Mesenchymal stem cell (in vitro differentiated cells and primary cell): ENCODE results near the gene IL16.

Source experiments
- DNase-seq: peaks from one replicate; pipeline ENCODE4 v3.0.0-alpha.2; 2013
- H2AFZ ChIP-seq: one replicate; pipeline ENCODE4 v1.6.1; 2013; ENCODE audit warnings: low read depth, mild to moderate bottlenecking, control low read depth, inconsistent platforms, low read length, moderate library complexity
- H2AK5ac ChIP-seq: 2 replicates; pipeline ENCODE4 v1.6.1; 2013; ENCODE audit warnings: low read length, moderate library complexity, mild to moderate bottlenecking, inconsistent platforms; ENCODE audit not compliant: severe bottlenecking
- H2BK120ac ChIP-seq: one replicate; pipeline ENCODE4 v1.6.1; 2013; ENCODE audit warnings: low read depth, mild to moderate bottlenecking, inconsistent platforms, low read length, moderate library complexity
- H2BK12ac ChIP-seq, 2 experiments: one replicate each; pipeline ENCODE4 v1.6.1; 2013; ENCODE audit warnings: inconsistent platforms in 2 of 2, low read length in 2 of 2, mild to moderate bottlenecking in 2 of 2, moderate library complexity in 2 of 2, control low read depth in 1 of 2
- H2BK15ac ChIP-seq: one replicate; pipeline ENCODE4 v1.6.1; 2013; ENCODE audit warnings: mild to moderate bottlenecking, low read depth, inconsistent platforms; ENCODE audit not compliant: poor library complexity, severe bottlenecking
- H2BK5ac ChIP-seq: 2 replicates; pipeline ENCODE4 v1.6.1; 2013; ENCODE audit warnings: low read depth, mild to moderate bottlenecking, low read length, control low read depth, inconsistent platforms; ENCODE audit not compliant: poor library complexity, severe bottlenecking
- H3K14ac ChIP-seq, 2 experiments: one replicate each; pipeline ENCODE4 v1.6.1; 2013; ENCODE audit warnings: inconsistent platforms in 2 of 2, low read length in 2 of 2, control low read depth in 1 of 2, mild to moderate bottlenecking in 1 of 2, moderate library complexity in 1 of 2
- H3K18ac ChIP-seq, 2 experiments: one replicate each; pipeline ENCODE4 v1.6.1; 2013; ENCODE audit warnings: inconsistent platforms in 2 of 2, low read length in 2 of 2, control low read depth in 1 of 2, low read depth in 1 of 2, mild to moderate bottlenecking in 1 of 2
- H3K23ac ChIP-seq, 2 experiments: one replicate each; pipeline ENCODE4 v1.6.1; 2013; ENCODE audit warnings: inconsistent platforms in 2 of 2, low read length in 2 of 2, mild to moderate bottlenecking in 2 of 2, moderate library complexity in 2 of 2, control low read depth in 1 of 2
- H3K27ac ChIP-seq: 2 replicates; pipeline ENCODE4 v1.5.1; 2013; ENCODE audit warnings: mild to moderate bottlenecking, moderate library complexity, low read length, control low read depth, inconsistent platforms; ENCODE audit not compliant: poor library complexity, severe bottlenecking
- H3K27me3 ChIP-seq, 2 experiments: 2 replicates each; pipeline versions ENCODE4 v1.6.1 to v1.7.0; 2013; ENCODE audit warnings: low read length in 2 of 2, mild to moderate bottlenecking in 2 of 2, moderate library complexity in 2 of 2, control low read depth in 1 of 2, inconsistent platforms in 1 of 2; ENCODE audit not compliant: control insufficient read depth in 1 of 2, insufficient read depth in 1 of 2
- H3K36me3 ChIP-seq, 2 experiments: 2 replicates each; pipeline versions ENCODE4 v1.6.1 to v1.7.0; 2013; ENCODE audit warnings: low read length in 2 of 2, control low read depth in 1 of 2, inconsistent platforms in 1 of 2, low read depth in 1 of 2, mild to moderate bottlenecking in 1 of 2; ENCODE audit not compliant: insufficient read depth in 2 of 2, control insufficient read depth in 1 of 2
- H3K4ac ChIP-seq, 2 experiments: one replicate each; pipeline ENCODE4 v1.6.1; 2013; ENCODE audit warnings: inconsistent platforms in 2 of 2, low read length in 2 of 2, mild to moderate bottlenecking in 2 of 2, moderate library complexity in 2 of 2, control low read depth in 1 of 2, low read depth in 1 of 2
- H3K4me1 ChIP-seq: 2 replicates; pipeline ENCODE4 v1.6.1; 2013; ENCODE audit warnings: low read depth, low read length, control low read depth; ENCODE audit not compliant: control insufficient read depth, insufficient read depth
- H3K4me2 ChIP-seq: 2 replicates; pipeline ENCODE4 v1.6.1; 2013; ENCODE audit warnings: low read length, mild to moderate bottlenecking, inconsistent platforms; ENCODE audit not compliant: poor library complexity, severe bottlenecking
- H3K4me3 ChIP-seq, 2 experiments: 2 replicates each; pipeline versions ENCODE4 v1.5.1 to v1.7.0; 2013; ENCODE audit warnings: low read length in 2 of 2, mild to moderate bottlenecking in 2 of 2, control low read depth in 1 of 2, low read depth in 1 of 2; ENCODE audit not compliant: insufficient read depth in 1 of 2
- H3K79me1 ChIP-seq: replicated peaks from 2 replicates; pipeline ENCODE4 v1.6.1; 2013; ENCODE audit warnings: mild to moderate bottlenecking, control low read depth, low read length, inconsistent platforms; ENCODE audit not compliant: poor library complexity, severe bottlenecking
- H3K9ac ChIP-seq: 2 replicates; pipeline ENCODE4 v1.7.0; 2013; ENCODE audit warnings: mild to moderate bottlenecking, low read length, moderate library complexity
- H3K9me3 ChIP-seq: 2 replicates; pipeline ENCODE4 v1.7.0; 2013; ENCODE audit warnings: mild to moderate bottlenecking, low read length; ENCODE audit not compliant: control insufficient read depth
- H4K8ac ChIP-seq: one replicate; pipeline ENCODE4 v1.6.1; 2013; ENCODE audit warnings: inconsistent platforms, mild to moderate bottlenecking, low read length, moderate library complexity
- H4K91ac ChIP-seq: one replicate; pipeline ENCODE4 v1.6.1; 2013; ENCODE audit warnings: mild to moderate bottlenecking, low read length, inconsistent platforms
- whole genome bisulfite sequencing: methylation state at CpG from one replicate; pipeline ENCODE4 v1.1.7; 2013; ENCODE audit warnings: mixed read lengths; 5-methylcytosine and 5-hydroxymethylcytosine counted together

The IL16 gene

GRCh38 chr15:81281766-81282605 is 85.3 kb downstream of the IL16 start:
- H3K4me2 ChIP-seq = no peak overlapping the region
- H3K36me3 ChIP-seq = peaks cover 0 to 17% of the 10 kb centered on the region in 2 experiments
- no peak overlapping the region for H4K91ac ChIP-seq
- H3K23ac ChIP-seq = no peak overlapping the region
- H2BK12ac ChIP-seq = no peak overlapping the region
- no peak overlapping the region for H3K18ac ChIP-seq
- no peak overlapping the region for H2BK120ac ChIP-seq
- peaks cover 11% of the 10 kb centered on the region for H3K9me3 ChIP-seq
- no peak for DNase-seq
- no peak overlapping the region for H2AK5ac ChIP-seq
- H3K9ac ChIP-seq = no peak overlapping the region
- 91% methylated on average over 12 of the region's 12 CpGs for WGBS
- H3K79me1 ChIP-seq = no peaks in the 10 kb centered on the region
- H2BK15ac ChIP-seq = no peak overlapping the region
- no peak overlapping the region for H3K4me3 ChIP-seq
- H2AFZ ChIP-seq = no peak overlapping the region
- H3K27ac ChIP-seq = no peak overlapping the region
- H3K4ac ChIP-seq = no peak overlapping the region
- no peak overlapping the region for H2BK5ac ChIP-seq
- no peak overlapping the region for H4K8ac ChIP-seq
- H3K27me3 ChIP-seq = peaks cover 5 to 47% of the 10 kb centered on the region in 2 experiments
- no peak overlapping the region for H3K14ac ChIP-seq
- H3K4me1 ChIP-seq = peaks cover 11% of the 10 kb centered on the region

- H3K14ac ChIP-seq = no peak overlapping the region
- H3K18ac ChIP-seq = no peak overlapping the region
- H4K8ac ChIP-seq = no peak overlapping the region
- no peaks in the 10 kb centered on the region for H3K79me1 ChIP-seq
- H3K27me3 ChIP-seq = peaks cover 5 to 52% of the 10 kb centered on the region in 2 experiments
- no peak overlapping the region for H3K4me2 ChIP-seq
- H3K23ac ChIP-seq = no peak overlapping the region
- no peak overlapping the region for H2AK5ac ChIP-seq
- H3K9me3 ChIP-seq = peaks cover 6% of the 10 kb centered on the region
- peaks cover 0 to 19% of the 10 kb centered on the region in 2 experiments for H3K36me3 ChIP-seq
- H3K9ac ChIP-seq = no peak overlapping the region
- no peak overlapping the region for H2BK120ac ChIP-seq
- H4K91ac ChIP-seq = no peak overlapping the region
- no peak overlapping the region for H2BK15ac ChIP-seq
- no peak overlapping the region for H2BK12ac ChIP-seq
- no peak overlapping the region for H2BK5ac ChIP-seq
- 93% methylated on average over 17 of the region's 18 CpGs for WGBS
- DNase-seq = no peak
- peaks cover 11% of the 10 kb centered on the region for H3K4me1 ChIP-seq
- H3K4me3 ChIP-seq = no peak overlapping the region
- no peak overlapping the region for H3K4ac ChIP-seq
- no peak overlapping the region for H3K27ac ChIP-seq
- no peak overlapping the region for H2AFZ ChIP-seq
These were observed 85.9 kb downstream of the IL16 start for GRCh38 chr15:81282606-81282895.

- Histone ChIP-seq H3K9me3 (peaks cover 3% of the 10 kb centered on the region), H3K27me3 (peaks cover 5 to 56% of the 10 kb centered on the region in 2 experiments), H2BK15ac (no peak overlapping the region), H3K36me3 (peaks cover 0 to 20% of the 10 kb centered on the region in 2 experiments), H3K4me2 (no peak overlapping the region), H3K9ac (no peak overlapping the region), H4K91ac (no peak overlapping the region), H4K8ac (no peak overlapping the region), H3K14ac (no peak overlapping the region), H3K4me1 (peaks cover 11% of the 10 kb centered on the region), H3K79me1 (no peaks in the 10 kb centered on the region), H2AK5ac (no peak overlapping the region), H3K18ac (no peak overlapping the region), H3K27ac (no peak overlapping the region), H3K4me3 (no peak overlapping the region), H3K23ac (no peak overlapping the region), H2BK5ac (no peak overlapping the region), H2BK12ac (no peak overlapping the region), H2AFZ (no peak overlapping the region), H2BK120ac (no peak overlapping the region), H3K4ac (no peak overlapping the region)
- WGBS = 94% methylated on average over 5 of the region's 5 CpGs
- no peak for DNase-seq
These were observed 86.2 kb downstream of the IL16 start for GRCh38 chr15:81282911-81283310.

DNA sequence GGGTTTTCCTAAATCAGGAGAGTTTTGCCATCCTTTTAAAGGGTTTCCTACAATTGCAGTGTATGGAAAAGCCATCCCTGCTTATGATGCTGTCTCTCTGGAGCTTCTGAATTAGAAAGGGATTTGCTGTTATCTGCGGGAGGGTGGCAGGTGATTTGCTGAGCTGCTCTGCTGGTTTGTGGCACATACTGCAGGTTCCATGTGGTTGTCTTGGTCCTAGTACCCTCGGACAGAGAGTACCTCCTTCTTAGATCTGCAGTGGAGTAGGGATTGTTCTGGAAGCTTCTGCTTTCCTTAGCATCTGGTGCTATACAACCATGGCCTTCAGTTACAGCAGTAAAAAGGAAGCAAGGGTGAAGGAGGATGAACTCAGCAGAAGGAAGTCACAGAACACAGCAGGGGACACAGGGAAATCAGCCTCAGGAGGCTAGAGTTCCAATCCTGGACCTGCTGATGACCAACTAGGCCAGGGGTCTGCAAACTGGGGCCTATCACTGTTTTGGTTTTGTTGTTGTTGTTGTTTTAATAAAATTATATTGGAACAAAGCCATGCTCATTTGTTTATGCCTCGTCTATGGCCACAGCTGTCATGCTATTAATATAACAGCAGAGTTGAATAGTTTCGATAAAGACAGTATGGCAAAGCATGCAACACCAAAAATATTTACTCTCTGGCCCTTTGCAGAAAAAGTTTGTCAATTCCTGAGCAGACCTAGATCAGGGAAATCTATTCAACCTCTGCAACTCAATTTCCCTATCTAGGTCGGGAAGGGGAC is 87.8 kb downstream of the IL16 start:
- no peak for DNase-seq
- WGBS = 65% methylated on average over 5 of the region's 5 CpGs

More for the DNA sequence above, 87.8 kb downstream of the IL16 start:
- H3K23ac ChIP-seq = no peak overlapping the region
- no peak overlapping the region for H2AK5ac ChIP-seq
- no peak overlapping the region for H3K4me2 ChIP-seq
- H2BK5ac ChIP-seq = no peak overlapping the region
- no peak overlapping the region for H4K8ac ChIP-seq
- no peaks in the 10 kb centered on the region for H3K9me3 ChIP-seq
- H3K79me1 ChIP-seq = no peaks in the 10 kb centered on the region
- no peak overlapping the region for H3K9ac ChIP-seq
- H4K91ac ChIP-seq = no peak overlapping the region
- H2BK12ac ChIP-seq = no peak overlapping the region
- H3K27ac ChIP-seq = no peak overlapping the region
- peaks cover 5 to 51% of the 10 kb centered on the region in 2 experiments for H3K27me3 ChIP-seq
- H3K14ac ChIP-seq = no peak overlapping the region
- H2BK120ac ChIP-seq = no peak overlapping the region
- no peak overlapping the region for H3K18ac ChIP-seq
- H3K4me1 ChIP-seq = peaks cover 10% of the 10 kb centered on the region
- H2AFZ ChIP-seq = no peak overlapping the region
- no peak overlapping the region for H2BK15ac ChIP-seq
- H3K4me3 ChIP-seq = no peak overlapping the region
- no peak overlapping the region for H3K4ac ChIP-seq
- H3K36me3 ChIP-seq = peaks cover 0 to 23% of the 10 kb centered on the region in 2 experiments
